MM.1S (cell line): ENCODE measurements around the gene SGPL1.

Experiments used
- DNase-seq: peaks from one replicate; pipeline ENCODE4 v3.0.0-alpha.2; 2015
- H2AFZ ChIP-seq: fragments of 300-600 bp; sonication (generic); 2 replicates; pipeline ENCODE4 v1.6.0; 2016; ENCODE audit warnings: antibody characterized with exemption, low read length
- H3F3A ChIP-seq: fragments of 300-600 bp; sonication (generic); 2 replicates; pipeline ENCODE4 v1.6.1; 2016; ENCODE audit warnings: mild to moderate bottlenecking, antibody characterized with exemption, low read length, moderate library complexity, mixed read lengths; ENCODE audit not compliant: insufficient read depth
- H3K27ac ChIP-seq: fragments of 300-600 bp; sonication (generic); 2 replicates; pipeline ENCODE4 v1.5.1; 2016; ENCODE audit warnings: mild to moderate bottlenecking, low read length
- H3K27me3 ChIP-seq: fragments of 300-600 bp; sonication (generic); replicated peaks from 2 replicates; pipeline ENCODE4 v1.6.0; 2016; ENCODE audit warnings: low read length; ENCODE audit not compliant: insufficient read depth
- H3K36me3 ChIP-seq: fragments of 300-600 bp; sonication (generic); replicated peaks from 2 replicates; pipeline ENCODE4 v1.6.1; 2016; ENCODE audit warnings: mild to moderate bottlenecking, low read length, mixed read lengths; ENCODE audit not compliant: insufficient read depth
- H3K4me1 ChIP-seq: fragments of 300-600 bp; sonication (generic); 2 replicates; pipeline ENCODE4 v1.6.1; 2016; ENCODE audit warnings: low read length, mixed read lengths
- H3K4me2 ChIP-seq: fragments of 300-600 bp; sonication (generic); 2 replicates; pipeline ENCODE4 v1.6.0; 2016; ENCODE audit warnings: low read depth, low read length
- H3K4me3 ChIP-seq: fragments of 300-600 bp; sonication (generic); 2 replicates; pipeline ENCODE4 v1.5.1; 2016; ENCODE audit warnings: low read length, mixed read lengths
- H3K79me2 ChIP-seq: fragments of 300-600 bp; sonication (generic); 2 replicates; pipeline ENCODE4 v1.6.1; 2016; ENCODE audit warnings: mixed run types, low read length, mixed read lengths
- H3K9ac ChIP-seq: fragments of 300-600 bp; sonication (generic); 2 replicates; pipeline ENCODE4 v1.6.1; 2016; ENCODE audit warnings: low read length, mixed read lengths
- H3K9me2 ChIP-seq: fragments of 300-600 bp; sonication (generic); replicated peaks from 2 replicates; pipeline ENCODE4 v1.6.1; 2016; ENCODE audit warnings: mild to moderate bottlenecking, low read length, mixed read lengths; ENCODE audit not compliant: insufficient read depth
- H3K9me3 ChIP-seq: fragments of 300-600 bp; sonication (generic); replicated peaks from 2 replicates; pipeline ENCODE4 v1.6.1; 2016; ENCODE audit warnings: mild to moderate bottlenecking, low read length, mixed read lengths; ENCODE audit not compliant: insufficient read depth
- H4K20me1 ChIP-seq: fragments of 300-600 bp; sonication (generic); 2 replicates; pipeline ENCODE4 v1.6.1; 2016; ENCODE audit warnings: mild to moderate bottlenecking, low read length, moderate library complexity, mixed read lengths; ENCODE audit not compliant: insufficient read depth
- EZH2 ChIP-seq: fragments of 300-600 bp; sonication (generic); optimal IDR thresholded peaks from 2 replicates; pipeline ENCODE3; 2017; ENCODE audit warnings: low read depth, mild to moderate bottlenecking, antibody characterized with exemption, low read length, mixed read lengths
- EZH2phosphoT487 ChIP-seq: fragments of 300-600 bp; sonication (generic); IDR thresholded peaks from 2 replicates; pipeline ENCODE4 v1.6.1; 2018; ENCODE audit warnings: antibody characterized with exemption, low read length
- TF ChIP-seq, protein P1 (sequence below): fragments of 300-600 bp; sonication (generic); IDR thresholded peaks from 2 replicates; pipeline ENCODE4 v1.5.1; 2016; ENCODE audit warnings: antibody characterized with exemption, low read length, mixed read lengths

Gene SGPL1

DNA sequence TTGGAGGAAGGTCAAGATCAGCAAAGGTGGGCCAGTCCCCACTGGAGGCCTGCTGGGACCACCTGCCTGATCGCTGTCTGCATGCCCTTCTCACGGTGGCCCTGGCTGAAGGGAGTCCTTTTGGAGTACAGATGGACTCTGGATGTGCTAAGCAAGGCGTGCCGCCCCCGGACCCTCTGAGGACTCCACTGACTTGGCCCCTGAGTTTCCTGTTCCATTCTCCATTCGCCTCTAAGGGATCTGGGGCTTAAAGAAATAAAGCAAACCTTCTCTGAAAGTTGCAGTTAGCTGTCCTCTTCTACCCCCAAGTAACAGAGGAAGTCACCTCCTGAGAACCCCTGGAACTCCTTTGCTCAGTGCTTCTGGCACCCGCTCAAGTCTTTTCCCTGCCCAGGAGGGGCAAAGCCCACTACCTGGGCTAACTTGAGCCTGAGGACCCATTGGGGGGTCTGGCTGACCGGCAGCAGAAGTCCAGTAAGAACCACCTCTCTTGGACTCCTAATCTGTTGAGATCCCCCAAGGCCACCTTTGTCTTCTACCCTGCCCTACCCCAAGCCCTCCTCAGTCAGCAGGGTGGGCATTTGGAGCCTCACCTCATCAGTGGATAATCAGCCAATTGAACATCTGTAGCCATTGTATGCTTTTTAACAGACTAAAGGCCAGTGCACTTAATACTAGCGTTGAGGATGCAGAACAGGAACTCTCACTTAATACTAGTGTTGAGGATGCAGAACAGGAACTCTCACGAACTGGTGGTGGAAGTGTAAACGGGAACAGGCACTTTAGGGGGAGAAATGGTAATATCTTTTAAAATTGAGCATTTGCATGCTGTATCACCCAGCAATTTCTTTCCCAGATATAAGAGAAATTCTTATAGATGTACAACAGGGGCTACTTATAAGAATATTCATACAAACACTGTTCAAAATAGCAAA is 32.7 kb upstream of the SGPL1 start:
- no peaks in the 10 kb centered on the region for H3K4me1 ChIP-seq
- no peak overlapping the region for H3K4me3 ChIP-seq
- H3F3A ChIP-seq: no peaks in the 10 kb centered on the region
- no peaks in the 10 kb centered on the region for H3K27me3 ChIP-seq
- H3K36me3 ChIP-seq: no peaks in the 10 kb centered on the region
- H3K9ac ChIP-seq: no peak overlapping the region
- H3K9me3 ChIP-seq: no peaks in the 10 kb centered on the region
- H3K27ac ChIP-seq: no peak overlapping the region
- TF ChIP-seq EZH2 (no peak), EZH2phosphoT487 (no peak)
- TF ChIP-seq, protein P1, sequence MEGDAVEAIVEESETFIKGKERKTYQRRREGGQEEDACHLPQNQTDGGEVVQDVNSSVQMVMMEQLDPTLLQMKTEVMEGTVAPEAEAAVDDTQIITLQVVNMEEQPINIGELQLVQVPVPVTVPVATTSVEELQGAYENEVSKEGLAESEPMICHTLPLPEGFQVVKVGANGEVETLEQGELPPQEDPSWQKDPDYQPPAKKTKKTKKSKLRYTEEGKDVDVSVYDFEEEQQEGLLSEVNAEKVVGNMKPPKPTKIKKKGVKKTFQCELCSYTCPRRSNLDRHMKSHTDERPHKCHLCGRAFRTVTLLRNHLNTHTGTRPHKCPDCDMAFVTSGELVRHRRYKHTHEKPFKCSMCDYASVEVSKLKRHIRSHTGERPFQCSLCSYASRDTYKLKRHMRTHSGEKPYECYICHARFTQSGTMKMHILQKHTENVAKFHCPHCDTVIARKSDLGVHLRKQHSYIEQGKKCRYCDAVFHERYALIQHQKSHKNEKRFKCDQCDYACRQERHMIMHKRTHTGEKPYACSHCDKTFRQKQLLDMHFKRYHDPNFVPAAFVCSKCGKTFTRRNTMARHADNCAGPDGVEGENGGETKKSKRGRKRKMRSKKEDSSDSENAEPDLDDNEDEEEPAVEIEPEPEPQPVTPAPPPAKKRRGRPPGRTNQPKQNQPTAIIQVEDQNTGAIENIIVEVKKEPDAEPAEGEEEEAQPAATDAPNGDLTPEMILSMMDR: no peak
- H3K79me2 ChIP-seq: no peaks in the 10 kb centered on the region
- DNase-seq: no peak
- no peaks in the 10 kb centered on the region for H4K20me1 ChIP-seq
- H3K9me2 ChIP-seq: no peaks in the 10 kb centered on the region
- no peak overlapping the region for H3K4me2 ChIP-seq
- no peak overlapping the region for H2AFZ ChIP-seq

DNA sequence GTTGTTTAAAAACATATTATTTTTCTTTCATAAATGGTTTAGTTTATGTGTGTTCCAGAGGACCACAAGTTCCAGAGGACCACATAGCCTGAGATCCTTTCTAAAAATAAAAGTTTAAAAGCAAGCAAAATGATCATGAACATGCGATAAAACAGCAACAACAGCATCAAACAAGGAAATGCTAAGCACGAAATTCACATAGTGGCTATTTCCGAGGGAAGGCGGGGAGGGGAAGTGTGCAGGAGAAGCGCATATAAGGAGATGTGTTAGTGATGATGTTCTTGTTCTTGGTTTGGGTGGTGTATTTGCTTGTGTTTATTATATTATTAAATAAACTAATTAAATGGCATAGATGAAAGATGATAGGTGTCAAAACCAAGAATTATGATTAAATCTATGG is 31.7 kb upstream of the SGPL1 start:
- Histone ChIP-seq H3K4me3 (no peak overlapping the region), H3K27ac (no peak overlapping the region), H3K4me2 (no peak overlapping the region), H3K9ac (no peak overlapping the region), H3K9me3 (no peaks in the 10 kb centered on the region), H2AFZ (no peak overlapping the region), H3K79me2 (no peaks in the 10 kb centered on the region), H3K4me1 (no peaks in the 10 kb centered on the region), H4K20me1 (no peaks in the 10 kb centered on the region), H3K36me3 (no peaks in the 10 kb centered on the region), H3K27me3 (no peaks in the 10 kb centered on the region), H3K9me2 (no peaks in the 10 kb centered on the region), H3F3A (no peaks in the 10 kb centered on the region)
- no peak for DNase-seq
- no peak for TF ChIP-seq EZH2
- TF ChIP-seq EZH2phosphoT487: no peak
- TF ChIP-seq, protein P1: no peak

DNA sequence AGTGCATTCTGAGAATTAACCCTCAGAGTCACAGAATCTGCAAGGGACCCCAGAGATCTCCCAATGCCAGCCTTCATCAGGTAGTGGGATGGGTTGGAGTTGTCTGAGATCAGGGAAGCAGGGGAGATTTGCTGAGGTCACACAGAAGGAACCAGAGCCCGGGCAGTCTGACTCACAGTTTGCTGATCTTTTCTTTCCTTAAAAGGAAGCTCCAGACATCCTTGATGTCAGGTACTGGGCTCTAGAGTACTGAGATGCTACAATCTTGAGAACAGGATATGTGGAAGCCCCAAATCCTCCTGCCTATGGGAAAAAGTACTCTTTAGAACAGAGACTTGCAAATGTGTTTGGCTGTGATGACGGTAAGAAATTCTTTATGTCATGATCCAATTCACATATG is 31.3 kb upstream of the SGPL1 start:
- H3K9ac ChIP-seq: no peak overlapping the region
- no peaks in the 10 kb centered on the region for H3K79me2 ChIP-seq
- no peak overlapping the region for H3K4me3 ChIP-seq

More for the DNA sequence above, 31.3 kb upstream of the SGPL1 start:
- no peaks in the 10 kb centered on the region for H3K9me2 ChIP-seq
- H2AFZ ChIP-seq: no peak overlapping the region
- H3K27me3 ChIP-seq: no peaks in the 10 kb centered on the region
- no peaks in the 10 kb centered on the region for H3K36me3 ChIP-seq
- H4K20me1 ChIP-seq: no peaks in the 10 kb centered on the region
- H3K9me3 ChIP-seq: no peaks in the 10 kb centered on the region
- no peaks in the 10 kb centered on the region for H3F3A ChIP-seq
- no peak overlapping the region for H3K4me2 ChIP-seq
- no peak overlapping the region for H3K27ac ChIP-seq
- no peaks in the 10 kb centered on the region for H3K4me1 ChIP-seq
- TF ChIP-seq EZH2phosphoT487 (no peak), EZH2 (no peak)
- TF ChIP-seq, protein P1: no peak
- no peak for DNase-seq
